RKO (cell line): ENCODE measurements around the gene CLSTN2.

Experiments
- DNase-seq: peaks from one replicate; pipeline ENCODE4 v3.0.0-alpha.2; 2016; ENCODE audit warnings: low spot score

CLSTN2 gene

GRCh38 chr3:140341817-140342403 lies 406.9 kb downstream of the CLSTN2 start:
- DNase-seq = no peak

GRCh38 chr3:140342668-140343067 lies 407.7 kb downstream of the CLSTN2 start:
- no peak for DNase-seq

DNA sequence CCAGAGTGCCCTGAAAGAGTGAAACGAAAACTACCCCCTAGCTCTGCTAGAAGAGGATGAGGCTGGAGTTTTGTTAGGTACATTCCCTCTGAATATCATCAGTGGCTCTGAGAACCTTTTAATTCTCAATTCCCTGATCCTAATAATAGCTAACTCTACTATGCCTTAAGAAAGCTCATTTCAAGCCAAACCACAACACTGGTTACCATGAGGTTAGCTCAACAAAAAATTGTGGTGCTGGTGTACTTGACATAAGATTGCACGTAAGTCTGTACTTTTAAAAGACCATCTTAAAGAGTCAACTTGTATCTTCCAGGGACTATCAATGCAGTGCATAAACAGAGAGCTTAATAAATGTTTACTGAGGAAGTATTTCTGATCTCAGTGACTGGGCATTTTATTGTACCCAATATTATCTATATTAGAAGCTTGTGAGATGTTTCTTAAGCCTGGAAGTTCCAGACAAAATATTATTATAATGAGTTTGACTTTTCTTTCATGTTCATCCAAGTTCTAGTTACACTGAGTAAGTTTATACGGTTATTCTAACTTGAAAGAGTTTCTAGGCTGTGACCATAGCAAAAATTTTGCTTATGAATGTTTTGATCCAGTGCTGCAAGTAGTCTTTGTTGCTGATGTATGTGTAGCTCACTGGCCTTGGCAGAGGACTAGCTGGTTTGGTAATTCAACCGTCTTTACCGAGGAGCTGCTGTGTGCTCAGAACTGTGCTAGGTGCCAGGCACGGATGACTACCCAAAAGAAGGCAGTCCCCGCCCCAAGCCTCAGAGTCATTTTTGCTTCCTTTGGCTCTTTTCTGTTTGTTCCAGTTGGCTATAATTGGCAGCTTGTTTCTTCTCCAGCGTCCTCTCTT lies 408.5 kb downstream of the CLSTN2 start:
- no peak for DNase-seq

GRCh38 chr3:140344082-140344454 lies 409.1 kb downstream of the CLSTN2 start:
- DNase-seq = no peak

GRCh38 chr3:140344601-140345205 lies 409.7 kb downstream of the CLSTN2 start:
- no peak for DNase-seq

GRCh38 chr3:140347151-140347550 lies 412.2 kb downstream of the CLSTN2 start:
- DNase-seq = no peak

DNA sequence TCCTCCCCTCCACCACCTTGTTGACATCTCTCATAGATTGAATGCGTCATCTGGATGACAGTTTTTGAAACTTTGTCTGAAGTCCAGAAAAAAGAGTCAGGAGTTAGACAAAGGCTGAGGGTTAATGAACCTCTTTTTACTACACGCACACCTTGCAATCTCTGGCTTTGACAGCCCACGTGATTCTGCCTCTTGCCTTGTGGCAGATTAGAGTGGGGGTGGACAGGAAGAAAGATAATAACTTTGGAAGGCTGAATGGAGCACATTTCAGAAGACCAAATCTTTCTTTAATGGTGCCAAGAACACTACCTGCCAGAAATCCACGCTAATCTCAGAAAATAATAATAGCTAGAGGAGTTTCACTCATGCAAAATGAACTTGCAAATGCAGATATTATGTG lies 415.0 kb downstream of the CLSTN2 start:
- DNase-seq = no peak

DNA sequence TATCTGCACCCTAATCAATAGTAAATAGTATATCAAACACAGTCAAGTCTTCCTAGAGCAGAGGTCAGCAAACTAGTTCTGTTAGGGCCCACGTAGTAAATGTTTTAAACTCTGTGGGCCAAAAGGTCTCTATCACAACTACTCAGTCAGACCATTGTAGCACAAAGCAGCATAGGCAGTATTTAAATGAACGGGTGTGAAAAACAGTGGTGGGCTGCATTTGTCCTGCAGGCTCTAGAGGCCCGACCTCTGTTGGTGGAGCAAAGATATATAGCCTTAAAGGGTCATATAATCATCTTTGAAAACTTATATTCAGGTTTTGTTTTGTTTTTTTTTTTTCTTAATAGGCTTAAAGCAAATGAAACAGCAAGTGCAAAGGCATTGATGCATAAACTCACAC lies 416.5 kb downstream of the CLSTN2 start:
- DNase-seq = no peak

GRCh38 chr3:140355481-140355880 lies 420.5 kb downstream of the CLSTN2 start:
- DNase-seq = no peak

DNA sequence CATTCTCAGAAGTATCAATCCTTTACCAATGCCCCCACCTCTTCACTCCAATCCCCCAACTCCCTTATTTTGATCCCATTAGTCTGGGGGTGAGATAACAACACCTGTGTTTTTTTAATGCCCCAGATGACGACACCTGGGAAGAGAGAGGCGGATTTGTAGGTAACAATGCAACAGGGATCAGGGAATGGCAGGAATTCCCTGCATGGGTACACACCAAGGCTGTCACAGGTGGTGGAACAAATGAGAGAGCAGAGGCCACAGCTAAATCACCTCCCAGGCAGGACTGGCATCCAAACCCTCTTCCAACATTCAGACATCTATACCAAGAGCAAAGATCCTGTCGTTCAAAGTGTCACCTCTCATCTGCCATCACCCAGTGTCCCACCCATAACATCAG lies 423.7 kb downstream of the CLSTN2 start:
- no peak for DNase-seq

GRCh38 chr3:140359233-140359995 lies 424.4 kb downstream of the CLSTN2 start:
- DNase-seq = no peak

DNA sequence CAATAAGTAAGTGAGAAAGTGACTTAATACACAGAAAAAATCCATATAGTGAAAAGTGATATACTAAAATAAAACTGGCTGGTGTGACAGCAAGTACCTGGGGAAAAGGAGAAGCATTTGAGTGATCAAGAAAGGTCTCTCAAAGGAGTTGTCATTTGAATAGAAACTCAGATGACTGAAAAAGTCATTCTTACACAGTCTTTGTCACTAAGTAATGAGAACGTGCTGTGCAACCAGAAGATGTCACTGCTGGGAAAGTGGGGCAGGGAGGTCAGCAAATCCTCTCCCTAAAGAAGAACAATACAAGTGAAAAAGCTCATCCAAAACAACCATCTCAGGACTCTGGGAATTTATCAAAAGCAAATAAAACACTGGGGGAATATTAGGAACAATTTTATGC lies 425.3 kb downstream of the CLSTN2 start:
- DNase-seq = peak; percentile 18

- peak; percentile 19 for DNase-seq
Measured at GRCh38 chr3:140363801-140364200, 428.8 kb downstream of the CLSTN2 start.

DNA sequence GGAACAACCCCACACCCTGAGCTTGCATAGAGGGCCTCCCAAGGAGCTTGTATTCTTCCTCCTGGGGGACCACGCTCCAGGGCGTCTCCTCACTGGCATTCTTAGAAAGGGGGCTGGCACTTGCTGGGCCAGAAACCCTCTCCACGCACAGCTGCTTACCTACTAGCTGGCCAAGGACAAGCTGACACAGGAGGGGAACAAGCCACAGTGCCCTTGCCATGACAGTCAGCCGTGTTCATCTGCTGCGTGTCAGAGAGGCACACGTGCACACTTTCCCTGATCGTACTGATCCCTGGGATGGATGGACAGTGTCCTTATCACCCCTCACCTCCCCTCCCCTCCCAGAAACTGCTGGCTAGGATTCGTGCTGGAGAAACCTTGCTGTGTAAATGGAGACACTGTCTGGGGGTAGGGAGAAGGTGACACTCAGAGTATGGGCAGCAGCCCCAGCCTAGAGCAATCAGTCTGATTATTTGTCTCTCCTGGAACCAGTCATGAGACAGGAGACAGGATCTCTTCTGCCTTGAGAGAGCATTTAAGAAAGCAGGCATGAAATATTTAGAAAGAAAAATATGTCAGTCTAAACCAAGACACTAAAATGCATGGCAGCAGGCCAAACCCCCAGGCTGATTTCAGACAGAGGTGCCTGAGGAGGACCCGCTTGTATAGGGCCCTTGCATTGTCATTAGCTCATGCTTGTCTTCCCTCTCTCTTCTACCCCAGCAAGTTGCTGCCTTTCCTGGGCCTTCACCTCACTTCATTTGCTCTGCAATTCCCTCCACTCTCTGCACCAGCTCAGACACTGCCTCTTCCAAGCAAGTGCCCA lies 431.1 kb downstream of the CLSTN2 start:
- no peak for DNase-seq

GRCh38 chr3:140368223-140368811 lies 433.3 kb downstream of the CLSTN2 start:
- DNase-seq = no peak

DNA sequence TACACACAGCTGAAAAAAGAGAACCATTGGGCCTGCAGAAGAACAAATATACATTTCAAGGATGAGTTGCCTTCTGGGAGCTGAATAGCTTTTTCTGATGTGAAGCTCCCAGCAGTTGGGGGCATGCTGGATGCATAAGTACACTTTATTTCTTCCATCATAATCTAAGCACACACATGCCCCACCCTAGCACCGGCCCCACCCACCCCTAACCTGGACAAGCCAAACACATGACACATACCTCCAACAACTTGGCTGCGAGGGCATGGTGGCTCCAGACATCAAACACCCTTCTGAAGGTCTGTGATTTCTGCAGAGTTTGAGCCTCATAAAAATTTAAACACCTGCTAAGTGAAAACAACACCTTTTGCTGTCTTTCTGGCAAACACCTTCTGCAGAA lies 435.7 kb downstream of the CLSTN2 start:
- no peak for DNase-seq

DNA sequence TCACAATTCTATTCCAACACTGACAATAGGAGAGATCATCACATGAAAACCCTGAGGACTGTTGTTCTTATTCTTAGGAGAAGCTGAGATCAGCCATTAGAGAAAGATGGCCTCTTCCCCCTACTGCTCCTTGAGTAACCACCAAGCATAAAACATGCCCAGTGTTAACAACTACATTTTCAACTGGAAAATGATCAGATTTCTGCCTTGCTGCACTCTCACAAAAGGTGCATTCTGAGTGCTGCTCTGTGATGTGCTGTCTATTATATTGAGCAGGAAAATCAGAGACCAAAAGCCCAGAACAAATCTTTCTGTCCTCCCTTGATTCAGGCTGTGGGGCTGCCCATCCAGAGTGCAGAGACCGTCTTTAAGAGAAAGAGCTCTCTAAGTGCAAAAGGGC lies 438.2 kb downstream of the CLSTN2 start:
- no peak for DNase-seq

DNA sequence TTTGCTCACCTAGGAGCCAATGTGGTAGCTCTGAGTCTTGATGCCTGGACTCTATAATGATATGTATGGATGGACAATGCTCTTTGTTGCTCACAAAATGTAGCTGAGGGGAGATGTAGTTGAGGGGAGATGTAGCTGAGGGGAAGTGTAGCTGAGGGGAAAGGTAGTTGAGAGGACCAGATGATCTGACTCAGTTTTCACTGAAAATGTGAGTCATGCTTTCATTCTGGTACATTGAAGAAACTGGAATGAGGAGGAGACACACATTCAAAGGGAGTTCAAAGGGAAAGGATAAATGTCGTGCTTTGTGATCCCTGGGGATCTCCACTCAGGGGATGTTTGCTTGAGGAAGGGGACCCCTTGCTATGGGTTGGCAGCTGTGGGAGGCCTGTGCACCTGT lies 440.0 kb downstream of the CLSTN2 start:
- no peak for DNase-seq

DNA sequence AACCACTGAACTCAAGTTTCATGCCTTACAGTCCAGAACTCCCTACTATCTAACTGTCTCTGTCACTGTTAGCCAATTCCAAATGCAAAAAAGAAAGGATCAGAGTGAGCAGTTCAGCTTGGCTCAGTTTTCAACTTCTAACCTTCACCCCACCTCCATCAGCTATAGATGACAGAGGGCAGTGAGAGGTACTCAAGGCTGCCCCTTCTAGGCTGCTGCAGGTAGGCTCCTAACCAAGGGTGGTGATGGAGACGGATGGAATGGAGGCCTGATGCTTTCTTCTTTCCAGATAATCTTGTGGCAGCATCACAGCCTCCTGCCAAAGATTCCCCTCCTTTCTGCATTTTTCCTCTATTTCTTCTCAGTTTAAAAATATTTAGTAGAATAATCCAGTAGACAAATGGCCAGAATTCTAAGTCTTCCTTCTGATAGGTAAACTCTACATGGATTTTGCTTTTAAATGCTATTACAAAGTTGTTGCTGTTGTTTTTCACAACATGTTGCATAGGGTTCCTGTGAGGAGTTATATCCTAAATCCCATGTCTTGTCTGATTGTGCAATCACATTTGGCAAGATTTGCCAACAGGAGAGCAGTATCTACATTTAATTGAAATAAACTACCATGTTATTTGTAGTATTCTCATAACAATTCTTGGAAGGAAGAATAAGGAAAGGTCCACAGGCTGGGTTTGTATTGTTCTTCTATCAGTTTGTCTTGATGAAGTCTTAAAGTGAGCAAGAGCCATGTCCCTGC lies 441.3 kb downstream of the CLSTN2 start:
- DNase-seq = no peak

DNA sequence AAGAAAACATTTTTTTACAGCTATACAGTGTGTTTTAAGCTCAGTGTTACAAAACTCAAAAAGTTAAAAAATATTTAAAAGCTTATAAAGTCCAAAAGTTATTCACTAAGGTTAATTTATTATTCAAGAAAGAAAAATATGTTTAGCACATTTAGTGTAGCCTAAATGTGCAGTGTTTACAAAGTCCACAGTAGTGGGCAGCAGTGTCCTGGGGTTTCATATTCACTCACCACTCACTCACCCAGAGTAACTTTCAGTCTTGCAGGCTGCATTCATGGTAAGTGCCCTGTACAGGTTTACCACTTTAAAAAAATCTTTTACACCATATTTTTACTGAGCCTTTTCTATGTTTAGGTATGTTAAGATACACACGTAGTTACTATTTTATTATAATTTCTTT lies 442.7 kb downstream of the CLSTN2 start:
- no peak for DNase-seq
